Suppressor macrophage treated with lipopolysaccharide for 1 hour (primary cell): ENCODE measurements around the gene CXXC1.
"Not testable (repeated sequence)": the region's sequence is repeated elsewhere in the genome, so short reads cannot be mapped to it uniquely, and the experiment has no call there.

Experiments
- DNase-seq, 3 donors: peaks; one replicate each; pipeline ENCODE4 v3.0.0-alpha.2; 2020 to 2022

Gene CXXC1

DNA sequence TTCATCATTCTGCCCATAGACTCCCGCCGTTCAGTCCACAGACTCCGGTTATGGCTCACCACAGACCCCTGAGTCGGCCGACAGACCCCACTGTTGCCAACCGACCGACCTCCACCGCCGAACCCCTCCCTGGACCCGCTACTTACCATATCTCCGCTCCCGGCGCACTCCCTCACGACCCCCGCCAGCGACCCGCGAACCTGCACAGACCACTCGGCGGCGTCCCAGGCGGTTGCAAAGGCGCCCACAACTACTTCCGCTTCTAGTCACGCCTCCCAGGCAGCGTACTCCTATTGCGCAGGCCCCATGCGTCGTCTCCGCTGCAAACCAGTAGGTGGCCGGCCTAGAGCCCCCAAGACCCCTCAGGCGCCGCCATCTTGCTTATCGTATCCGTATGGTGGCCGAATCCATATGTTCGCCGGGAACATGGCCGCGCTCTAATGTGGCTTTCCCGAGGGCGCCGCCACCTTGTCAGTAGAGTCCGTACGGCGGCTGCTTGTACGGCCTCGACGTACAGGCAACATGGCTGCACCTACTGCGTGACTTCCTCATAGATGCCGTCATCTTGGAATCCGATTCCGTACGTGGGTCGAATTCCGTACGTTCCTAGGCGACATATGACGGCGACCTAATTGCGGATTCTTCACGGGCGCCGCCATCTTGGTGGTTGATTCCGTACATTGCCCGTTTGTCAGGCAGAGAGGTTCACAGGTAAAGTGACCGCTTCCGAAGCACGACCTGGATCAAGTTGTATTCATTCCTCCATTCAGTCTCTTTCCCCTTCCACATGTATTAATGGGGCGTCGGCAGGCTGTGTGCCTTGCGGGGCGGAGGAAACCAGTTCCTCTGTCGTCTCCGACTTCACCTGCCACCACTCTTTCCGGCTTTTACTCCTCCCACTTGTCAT, at the start of gene CXXC1:
TSS of gene CXXC1 (minus strand) at position 252 of the 907 bp plus-strand sequence. CDS start at position 149, 103 bp downstream.
- peak; percentile 98 to 99 (median 99) for DNase-seq

GRCh38 chr18:50334546-50335152, 47.2 kb upstream of the CXXC1 start:
- no peak for DNase-seq

GRCh38 chr18:50331691-50332090, 44.2 kb upstream of the CXXC1 start:
- DNase-seq: no peak

DNA sequence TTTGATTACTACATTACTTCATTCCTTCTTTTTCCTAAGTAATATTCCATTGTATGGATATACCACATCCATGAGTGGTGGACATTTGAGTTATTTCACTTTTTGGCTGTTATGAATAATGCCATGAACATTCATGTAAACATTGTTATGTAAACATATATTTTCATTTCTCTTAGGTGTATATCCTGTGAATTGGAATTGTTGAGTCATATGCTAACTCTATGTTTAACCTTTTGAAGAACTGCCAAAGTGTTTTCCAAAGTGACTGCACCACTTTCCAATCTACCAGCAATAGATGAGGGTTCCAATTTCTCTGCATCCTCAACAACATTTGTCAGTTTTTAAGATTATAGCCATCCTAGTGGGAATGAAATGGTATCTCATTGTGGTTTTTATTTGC, 42.7 kb upstream of the CXXC1 start:
- no peak for DNase-seq

GRCh38 chr18:50327983-50328382, 40.5 kb upstream of the CXXC1 start:
- DNase-seq: no peak

GRCh38 chr18:50320719-50321118, 33.2 kb upstream of the CXXC1 start:
- no peak for DNase-seq

DNA sequence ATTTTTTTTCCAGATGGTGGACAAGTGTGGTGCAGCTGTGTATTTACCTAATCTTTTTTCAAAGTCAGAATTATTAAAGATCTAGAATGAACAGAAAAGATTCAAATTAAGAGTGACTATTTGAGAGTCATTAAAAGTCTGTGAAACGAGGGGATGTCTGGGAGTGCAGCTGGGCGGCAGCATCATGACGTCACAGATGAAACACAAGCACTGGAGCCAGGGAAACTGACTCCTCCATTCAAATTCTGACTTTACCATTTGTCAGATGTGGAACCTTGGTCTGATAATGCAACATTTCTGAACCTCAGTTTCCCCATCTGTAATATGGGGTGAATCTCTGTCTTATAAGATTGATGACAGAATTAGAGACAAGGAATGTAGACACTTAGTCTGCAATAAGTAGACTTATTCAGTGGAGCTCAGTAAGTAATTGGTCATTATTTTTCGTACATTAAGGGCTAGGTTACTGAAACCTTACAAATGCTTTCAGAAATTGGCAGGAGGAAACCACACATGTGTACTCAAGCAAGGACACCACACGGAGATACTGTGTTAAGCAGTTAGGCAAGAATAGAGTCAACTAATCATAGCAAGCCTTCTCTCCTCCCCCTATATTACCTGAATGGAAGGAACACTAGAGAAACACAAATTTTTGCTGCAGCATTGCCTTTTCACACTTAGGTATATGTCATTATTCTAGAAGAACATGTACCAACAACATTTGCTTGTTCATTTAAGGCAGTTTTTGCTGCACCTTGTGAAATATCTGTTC, 27.8 kb upstream of the CXXC1 start:
- no peak for DNase-seq

DNA sequence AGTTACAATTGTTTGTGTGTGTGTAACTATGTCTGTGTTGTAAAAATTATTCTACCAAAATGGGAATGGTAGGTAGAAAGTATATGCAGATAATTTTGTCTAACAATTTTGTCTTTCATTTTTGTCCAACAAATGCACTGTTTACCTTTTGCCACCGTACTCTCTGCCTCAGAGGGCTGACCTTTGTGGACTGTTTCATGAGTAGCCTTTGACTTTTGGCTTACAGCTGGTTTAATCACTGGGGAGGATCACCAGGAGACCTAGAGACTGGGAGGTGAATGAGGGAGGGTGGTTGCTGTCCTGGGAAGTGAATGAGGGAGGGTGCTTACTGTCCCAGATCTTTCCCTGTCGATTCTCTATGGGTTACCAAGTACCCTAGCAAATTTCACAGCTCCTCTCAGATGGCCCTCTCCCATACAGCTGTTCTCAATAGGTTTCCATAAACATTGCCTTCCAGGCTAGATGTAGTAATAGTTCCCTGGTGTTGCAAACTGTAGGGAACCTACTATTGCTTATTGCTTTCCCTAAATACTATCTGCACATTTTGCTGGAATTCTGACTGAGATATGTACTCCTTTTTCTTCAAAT, 26.5 kb upstream of the CXXC1 start:
- DNase-seq: no peak

GRCh38 chr18:50313031-50313607, 25.6 kb upstream of the CXXC1 start:
- DNase-seq: peak; percentile 10 to 53 (median 35)

- DNase-seq: no peak
These were observed 25.0 kb upstream of the CXXC1 start for GRCh38 chr18:50312296-50313030.

GRCh38 chr18:50311650-50312049, 24.2 kb upstream of the CXXC1 start:
- peak in 1 of 3 donors; percentile 6 for DNase-seq

DNA sequence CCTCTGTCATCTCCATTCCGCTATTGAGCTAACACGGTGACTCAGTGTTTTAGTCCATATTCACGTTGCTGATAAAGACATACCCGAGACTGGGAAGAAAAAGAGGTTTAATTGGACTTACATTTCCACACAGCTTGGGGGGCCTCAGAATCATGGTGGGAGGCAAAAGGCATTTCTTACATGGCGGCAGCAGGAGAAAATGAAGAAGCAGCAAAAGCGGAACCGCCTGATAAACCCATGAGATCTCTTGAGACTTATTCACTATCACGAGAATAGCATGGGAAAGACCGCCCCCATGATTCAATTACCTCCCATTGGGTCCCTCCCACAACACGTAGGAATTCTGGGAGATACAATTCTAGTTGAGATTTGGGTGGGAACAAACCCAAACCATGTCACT, 22.6 kb upstream of the CXXC1 start:
- no peak for DNase-seq

- not testable (repeated sequence) for DNase-seq
These were observed 21.4 kb upstream of the CXXC1 start for GRCh38 chr18:50308851-50309250.

DNA sequence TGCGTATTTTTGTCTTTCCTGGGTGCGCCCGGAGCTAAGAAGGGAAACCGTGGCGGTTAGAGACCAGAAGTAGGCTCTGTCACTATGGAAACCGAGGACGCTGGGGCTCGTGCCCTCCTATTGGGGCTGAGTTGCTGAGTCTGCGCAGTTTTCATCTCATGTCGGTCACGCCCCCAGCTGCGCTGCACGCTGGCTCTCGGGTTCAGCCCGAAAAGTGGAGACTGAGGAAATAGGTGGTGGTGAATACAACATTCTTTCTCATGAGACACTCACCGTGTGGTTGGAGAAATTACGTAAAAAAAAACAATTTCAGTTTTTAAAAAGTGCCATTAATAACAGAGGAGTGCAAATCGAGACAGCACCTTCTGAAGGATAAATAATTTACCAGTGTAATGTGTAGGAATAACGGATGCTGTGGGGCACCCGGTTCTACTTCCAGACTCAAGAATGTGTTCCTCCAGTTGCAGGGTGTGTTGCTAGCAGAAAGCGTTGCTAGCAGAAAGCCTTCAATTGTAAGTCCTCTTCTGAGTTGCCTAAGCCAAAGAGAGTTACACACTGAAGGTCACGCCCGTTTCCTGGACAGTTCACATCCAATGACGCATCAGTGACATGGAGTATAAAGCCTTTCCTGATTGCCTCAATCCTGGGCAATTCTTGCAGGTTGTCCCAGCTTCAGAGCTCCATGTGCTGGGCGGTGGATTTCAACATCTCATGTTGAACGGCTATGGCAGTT, 20.4 kb upstream of the CXXC1 start:
- DNase-seq: peak; percentile 97 to 99 (median 99)

- no peak for DNase-seq
These were observed 19.9 kb upstream of the CXXC1 start for GRCh38 chr18:50307400-50307737.

DNA sequence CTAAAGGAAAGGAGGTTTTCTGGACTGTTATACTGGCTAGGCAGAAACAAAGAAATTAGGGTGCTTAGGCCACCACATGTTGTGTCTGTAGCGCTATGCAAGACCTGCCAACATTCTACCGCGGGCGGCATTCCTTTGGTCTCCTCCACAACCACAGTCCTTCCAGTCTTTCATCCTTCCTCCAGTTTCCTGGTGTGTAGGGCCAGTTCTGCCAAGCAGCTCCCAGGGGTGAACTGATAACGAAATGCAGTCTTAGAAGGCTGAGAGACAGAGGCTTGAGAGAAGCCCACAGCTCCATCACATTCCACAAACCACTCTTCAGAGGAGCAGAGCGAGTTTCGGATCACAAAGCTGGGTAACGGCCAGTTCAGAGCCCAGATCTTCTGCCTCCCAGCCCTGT, 19.5 kb upstream of the CXXC1 start:
- no peak for DNase-seq

DNA sequence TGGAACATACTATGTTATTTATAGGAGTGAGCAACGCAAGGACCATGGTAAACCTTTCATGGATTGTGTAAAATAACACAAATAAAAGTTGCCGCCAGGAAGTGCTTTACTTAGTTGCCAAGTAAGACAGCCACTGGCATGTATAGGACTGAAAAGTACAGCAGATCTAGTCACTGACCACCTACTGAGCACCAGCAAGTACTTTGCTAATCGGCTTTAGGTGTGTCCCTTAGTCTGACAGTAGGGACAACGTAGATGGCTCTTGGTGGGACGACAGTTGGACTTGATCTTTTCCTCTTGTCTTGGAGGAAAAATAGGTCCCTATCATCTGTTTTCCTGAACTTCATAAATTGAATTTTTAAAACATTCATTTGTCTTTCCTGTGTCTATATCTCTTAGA, 13.6 kb upstream of the CXXC1 start:
- no peak for DNase-seq

DNA sequence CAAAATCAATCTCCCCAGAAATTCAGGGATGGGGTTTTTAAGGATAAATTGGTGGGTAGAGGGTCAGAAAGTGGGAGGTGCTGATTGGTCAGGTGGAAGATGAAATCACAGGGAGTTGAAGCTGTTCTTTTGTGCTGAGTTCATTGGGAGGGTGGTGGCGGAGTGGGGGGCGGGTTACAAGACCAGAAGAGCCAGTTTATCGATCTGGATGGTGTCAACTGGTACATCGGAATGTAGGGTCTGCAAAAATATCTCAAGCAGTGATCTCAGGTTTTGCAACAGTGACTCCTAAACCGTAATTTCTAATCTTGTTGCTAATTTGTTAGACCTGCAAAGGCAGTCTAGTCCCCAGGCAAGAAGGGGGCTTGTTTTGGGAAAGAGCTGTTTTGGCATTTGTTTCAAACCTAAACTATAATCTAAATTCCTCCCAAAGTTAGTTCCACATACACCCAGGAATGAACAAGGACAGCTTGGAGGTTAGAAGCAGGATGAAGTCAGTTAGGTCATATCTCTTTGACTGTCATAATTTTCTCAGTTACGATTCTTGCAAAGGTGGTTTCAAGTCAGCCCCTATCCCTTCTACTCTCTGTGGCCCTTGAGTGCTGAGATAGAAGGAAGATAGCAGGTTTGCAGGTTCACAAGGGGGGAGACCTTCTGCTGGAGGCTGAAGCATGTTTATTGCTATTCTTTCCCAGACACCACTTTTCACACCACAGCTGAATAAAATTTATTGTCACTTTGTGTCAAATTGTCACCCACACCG, 12.3 kb upstream of the CXXC1 start:
- no peak for DNase-seq

- no peak for DNase-seq
These were observed 11.2 kb upstream of the CXXC1 start for GRCh38 chr18:50298443-50299284.
